Measurements from ENCODE around the gene TKFC.

Gene TKFC

DNA sequence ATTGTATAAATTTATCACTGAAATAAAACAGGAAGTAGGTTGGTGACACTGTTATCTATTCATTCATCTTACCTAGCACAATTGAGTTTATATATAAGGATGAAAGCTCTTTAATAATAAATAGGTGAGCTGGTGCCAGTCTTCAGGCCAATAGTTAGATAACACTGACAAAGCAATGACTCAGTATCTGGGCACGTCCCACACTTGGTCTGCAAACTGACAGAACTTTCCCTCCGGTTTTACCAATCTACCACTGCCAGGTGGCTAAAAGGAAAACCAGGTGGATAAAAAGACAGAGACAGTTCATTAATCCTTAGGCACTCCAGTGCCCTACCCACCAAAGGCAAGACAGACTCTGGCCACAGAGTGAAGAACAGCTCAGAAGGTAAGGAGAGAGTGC is 17.8 kb upstream of the TKFC start:
- H3K9ac ChIP-seq (ENCODE audit: low read depth in 1 of 2, low read length in 2 of 2) = no peak overlapping the region
- H3K9me3 ChIP-seq (ENCODE audit: control insufficient read depth in 2 of 2, low read length in 2 of 2) = no peaks in the 10 kb centered on the region
- H3K36me3 ChIP-seq (ENCODE audit: control insufficient read depth in 2 of 2, insufficient read depth in 2 of 2, low read length in 2 of 2) = peaks cover 63 to 78% of the 10 kb centered on the region in 2 donors
- no peaks in the 10 kb centered on the region for H3K4me1 ChIP-seq (ENCODE audit: control insufficient read depth in 2 of 2, insufficient read depth in 2 of 2, low read length in 2 of 2)
- no peaks in the 10 kb centered on the region for H3K27me3 ChIP-seq (ENCODE audit: control insufficient read depth in 2 of 2, insufficient read depth in 2 of 2, low read length in 2 of 2)
- no peak overlapping the region for H3K4me3 ChIP-seq (ENCODE audit: low read length in 2 of 2)
- H3K27ac ChIP-seq (ENCODE audit: low read depth in 2 of 2, low read length in 2 of 2) = no peak overlapping the region

GRCh38 chr11:61325649-61326414 is 7.2 kb upstream of the TKFC start:
- Histone ChIP-seq H3K27ac (ENCODE audit: low read depth in 2 of 2, low read length in 2 of 2) (no peak overlapping the region), H3K9me3 (ENCODE audit: control insufficient read depth in 2 of 2, low read length in 2 of 2) (no peaks in the 10 kb centered on the region), H3K4me1 (ENCODE audit: control insufficient read depth in 2 of 2, insufficient read depth in 2 of 2, low read length in 2 of 2) (no peaks in the 10 kb centered on the region), H3K27me3 (ENCODE audit: control insufficient read depth in 2 of 2, insufficient read depth in 2 of 2, low read length in 2 of 2) (no peaks in the 10 kb centered on the region), H3K36me3 (ENCODE audit: control insufficient read depth in 2 of 2, insufficient read depth in 2 of 2, low read length in 2 of 2) (peaks cover 66 to 76% of the 10 kb centered on the region in 2 donors), H3K4me3 (ENCODE audit: low read length in 2 of 2) (no peak overlapping the region), H3K9ac (ENCODE audit: low read depth in 1 of 2, low read length in 2 of 2) (no peak overlapping the region)

GRCh38 chr11:61327669-61328071 is 5.4 kb upstream of the TKFC start:
- H3K4me3 ChIP-seq (ENCODE audit: low read length in 2 of 2) = no peak overlapping the region
- no peak overlapping the region for H3K9ac ChIP-seq (ENCODE audit: low read depth in 1 of 2, low read length in 2 of 2)
- no peaks in the 10 kb centered on the region for H3K27me3 ChIP-seq (ENCODE audit: control insufficient read depth in 2 of 2, insufficient read depth in 2 of 2, low read length in 2 of 2)
- H3K4me1 ChIP-seq (ENCODE audit: control insufficient read depth in 2 of 2, insufficient read depth in 2 of 2, low read length in 2 of 2) = peaks cover 11 to 14% of the 10 kb centered on the region in 2 donors
- H3K9me3 ChIP-seq (ENCODE audit: control insufficient read depth in 2 of 2, low read length in 2 of 2) = no peaks in the 10 kb centered on the region
- H3K36me3 ChIP-seq (ENCODE audit: control insufficient read depth in 2 of 2, insufficient read depth in 2 of 2, low read length in 2 of 2) = peaks cover 50 to 61% of the 10 kb centered on the region in 2 donors
- no peak overlapping the region for H3K27ac ChIP-seq (ENCODE audit: low read depth in 2 of 2, low read length in 2 of 2)

GRCh38 chr11:61328351-61328750 is 4.7 kb upstream of the TKFC start:
- H3K9me3 ChIP-seq (ENCODE audit: control insufficient read depth in 2 of 2, low read length in 2 of 2) = no peaks in the 10 kb centered on the region
- no peak overlapping the region for H3K4me3 ChIP-seq (ENCODE audit: low read length in 2 of 2)
- H3K4me1 ChIP-seq (ENCODE audit: control insufficient read depth in 2 of 2, insufficient read depth in 2 of 2, low read length in 2 of 2) = peaks cover 11 to 15% of the 10 kb centered on the region in 2 donors
- H3K36me3 ChIP-seq (ENCODE audit: control insufficient read depth in 2 of 2, insufficient read depth in 2 of 2, low read length in 2 of 2) = peaks cover 44 to 54% of the 10 kb centered on the region in 2 donors
- H3K27me3 ChIP-seq (ENCODE audit: control insufficient read depth in 2 of 2, insufficient read depth in 2 of 2, low read length in 2 of 2) = no peaks in the 10 kb centered on the region
- no peak overlapping the region for H3K27ac ChIP-seq (ENCODE audit: low read depth in 2 of 2, low read length in 2 of 2)
- no peak overlapping the region for H3K9ac ChIP-seq (ENCODE audit: low read depth in 1 of 2, low read length in 2 of 2)

DNA sequence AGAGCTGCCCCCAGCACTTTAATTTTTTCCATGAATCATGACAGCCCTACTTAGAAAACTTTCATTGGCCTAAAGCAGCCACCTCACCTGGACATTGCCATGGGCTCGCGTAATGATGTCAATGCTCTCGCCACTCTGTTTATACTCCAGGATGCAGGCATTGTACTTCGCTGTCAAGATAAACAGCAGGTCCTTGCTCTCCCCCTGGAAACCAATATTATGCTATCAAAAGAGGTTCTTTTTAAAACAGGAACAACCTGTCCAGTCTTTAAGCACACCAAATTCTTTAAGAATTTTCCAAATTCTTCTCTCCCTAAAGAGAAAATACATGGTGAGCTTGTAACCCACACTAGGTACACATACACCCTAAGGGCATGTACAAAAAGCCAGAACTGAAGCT is 3.2 kb upstream of the TKFC start:
- Histone ChIP-seq H3K9me3 (ENCODE audit: control insufficient read depth in 2 of 2, low read length in 2 of 2) (no peaks in the 10 kb centered on the region), H3K36me3 (ENCODE audit: control insufficient read depth in 2 of 2, insufficient read depth in 2 of 2, low read length in 2 of 2) (peaks cover 34 to 42% of the 10 kb centered on the region in 2 donors), H3K4me3 (ENCODE audit: low read length in 2 of 2) (no peak overlapping the region), H3K27ac (ENCODE audit: low read depth in 2 of 2, low read length in 2 of 2) (no peak overlapping the region), H3K27me3 (ENCODE audit: control insufficient read depth in 2 of 2, insufficient read depth in 2 of 2, low read length in 2 of 2) (no peaks in the 10 kb centered on the region), H3K4me1 (ENCODE audit: control insufficient read depth in 2 of 2, insufficient read depth in 2 of 2, low read length in 2 of 2) (peaks cover 20 to 21% of the 10 kb centered on the region in 2 donors), H3K9ac (ENCODE audit: low read depth in 1 of 2, low read length in 2 of 2) (no peak overlapping the region)

- no peaks in the 10 kb centered on the region for H3K27me3 ChIP-seq (ENCODE audit: control insufficient read depth in 2 of 2, insufficient read depth in 2 of 2, low read length in 2 of 2)
- no peak overlapping the region for H3K27ac ChIP-seq (ENCODE audit: low read depth in 2 of 2, low read length in 2 of 2)
- peaks cover 20 to 21% of the 10 kb centered on the region in 2 donors for H3K4me1 ChIP-seq (ENCODE audit: control insufficient read depth in 2 of 2, insufficient read depth in 2 of 2, low read length in 2 of 2)
- peak overlapping the region; percentile 88 to 93 for H3K4me3 ChIP-seq (ENCODE audit: low read length in 2 of 2)
- H3K36me3 ChIP-seq (ENCODE audit: control insufficient read depth in 2 of 2, insufficient read depth in 2 of 2, low read length in 2 of 2) = peaks cover 21 to 25% of the 10 kb centered on the region in 2 donors
- H3K9ac ChIP-seq (ENCODE audit: low read depth in 1 of 2, low read length in 2 of 2) = peak overlapping the region; percentile 52 to 95
- H3K9me3 ChIP-seq (ENCODE audit: control insufficient read depth in 2 of 2, low read length in 2 of 2) = no peaks in the 10 kb centered on the region
Measured at GRCh38 chr11:61331651-61332050, 1.4 kb upstream of the TKFC start.

- Histone ChIP-seq H3K9ac (ENCODE audit: low read depth in 1 of 2, low read length in 2 of 2) (peak overlapping the region; percentile 94 to 95), H3K27me3 (ENCODE audit: control insufficient read depth in 2 of 2, insufficient read depth in 2 of 2, low read length in 2 of 2) (no peaks in the 10 kb centered on the region), H3K4me3 (ENCODE audit: low read length in 2 of 2) (peak overlapping the region; percentile 88 to 93), H3K4me1 (ENCODE audit: control insufficient read depth in 2 of 2, insufficient read depth in 2 of 2, low read length in 2 of 2) (peaks cover 20 to 21% of the 10 kb centered on the region in 2 donors), H3K9me3 (ENCODE audit: control insufficient read depth in 2 of 2, low read length in 2 of 2) (no peaks in the 10 kb centered on the region), H3K27ac (ENCODE audit: low read depth in 2 of 2, low read length in 2 of 2) (peak overlapping the region; percentile 87 to 93), H3K36me3 (ENCODE audit: control insufficient read depth in 2 of 2, insufficient read depth in 2 of 2, low read length in 2 of 2) (peaks cover 17 to 21% of the 10 kb centered on the region in 2 donors)
Measured at GRCh38 chr11:61332281-61332796, 689 bp upstream of the TKFC start.

DNA sequence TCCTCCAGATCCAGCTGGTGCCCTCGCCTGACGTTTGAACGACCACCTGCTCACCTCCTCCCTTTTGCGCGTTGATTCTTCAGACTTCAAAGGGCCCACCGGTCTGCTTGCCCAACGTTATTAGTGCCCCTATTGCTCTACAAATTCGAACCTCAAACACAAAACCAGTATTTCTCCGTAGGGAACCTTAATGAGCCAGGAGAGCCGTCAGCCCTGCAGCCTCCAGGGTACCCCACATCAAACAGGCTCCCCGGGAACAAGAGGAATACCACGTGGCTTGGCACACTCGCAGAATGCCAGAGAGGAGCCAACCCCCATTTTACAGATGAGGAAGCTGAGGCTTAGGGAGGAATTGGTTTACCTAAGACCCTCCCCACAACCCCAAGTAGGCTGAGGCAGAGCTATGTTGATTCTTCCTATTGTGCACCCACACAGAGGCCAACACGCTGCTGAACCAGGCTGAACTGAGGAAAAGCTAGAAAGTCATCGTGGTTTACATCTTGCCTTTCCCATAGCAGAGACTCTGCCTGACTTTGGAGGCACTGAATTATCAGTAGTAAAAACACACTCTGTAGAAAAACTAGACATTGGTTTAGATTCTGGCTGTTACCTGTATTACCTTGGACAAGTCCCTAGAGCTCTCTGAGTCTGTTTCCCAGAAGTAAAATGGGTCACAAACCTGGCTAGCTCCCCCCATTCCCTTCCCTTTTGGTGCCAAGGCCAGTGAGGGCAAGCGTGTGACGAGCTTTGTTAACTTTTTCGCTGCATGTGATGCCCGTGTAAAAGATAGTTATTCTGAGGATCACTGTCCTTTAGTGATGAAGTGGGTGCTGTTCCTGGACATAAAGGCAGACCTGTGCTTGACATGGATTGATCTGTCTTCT is 764 bp downstream of the TKFC start:
- Histone ChIP-seq H3K36me3 (ENCODE audit: control insufficient read depth in 2 of 2, insufficient read depth in 2 of 2, low read length in 2 of 2) (peaks cover 6 to 18% of the 10 kb centered on the region in 2 donors), H3K27me3 (ENCODE audit: control insufficient read depth in 2 of 2, insufficient read depth in 2 of 2, low read length in 2 of 2) (no peaks in the 10 kb centered on the region), H3K4me1 (ENCODE audit: control insufficient read depth in 2 of 2, insufficient read depth in 2 of 2, low read length in 2 of 2) (peaks cover 20 to 21% of the 10 kb centered on the region in 2 donors), H3K4me3 (ENCODE audit: low read length in 2 of 2) (peak overlapping the region; percentile 88 to 93), H3K27ac (ENCODE audit: low read depth in 2 of 2, low read length in 2 of 2) (peak overlapping the region; percentile 87 to 93), H3K9ac (ENCODE audit: low read depth in 1 of 2, low read length in 2 of 2) (peak overlapping the region; percentile 94 to 95), H3K9me3 (ENCODE audit: control insufficient read depth in 2 of 2, low read length in 2 of 2) (no peaks in the 10 kb centered on the region)

- Histone ChIP-seq H3K4me1 (ENCODE audit: control insufficient read depth in 2 of 2, insufficient read depth in 2 of 2, low read length in 2 of 2) (peaks cover 20 to 21% of the 10 kb centered on the region in 2 donors), H3K27ac (ENCODE audit: low read depth in 2 of 2, low read length in 2 of 2) (no peak overlapping the region), H3K4me3 (ENCODE audit: low read length in 2 of 2) (no peak overlapping the region), H3K9ac (ENCODE audit: low read depth in 1 of 2, low read length in 2 of 2) (no peak overlapping the region), H3K27me3 (ENCODE audit: control insufficient read depth in 2 of 2, insufficient read depth in 2 of 2, low read length in 2 of 2) (no peaks in the 10 kb centered on the region), H3K9me3 (ENCODE audit: control insufficient read depth in 2 of 2, low read length in 2 of 2) (no peaks in the 10 kb centered on the region), H3K36me3 (ENCODE audit: control insufficient read depth in 2 of 2, insufficient read depth in 2 of 2, low read length in 2 of 2) (peaks cover 2 to 16% of the 10 kb centered on the region in 2 donors)
Measured at GRCh38 chr11:61334434-61335354, 1.7 kb downstream of the TKFC start.
